ENCODE data around the gene POLR3H.

The POLR3H gene

DNA sequence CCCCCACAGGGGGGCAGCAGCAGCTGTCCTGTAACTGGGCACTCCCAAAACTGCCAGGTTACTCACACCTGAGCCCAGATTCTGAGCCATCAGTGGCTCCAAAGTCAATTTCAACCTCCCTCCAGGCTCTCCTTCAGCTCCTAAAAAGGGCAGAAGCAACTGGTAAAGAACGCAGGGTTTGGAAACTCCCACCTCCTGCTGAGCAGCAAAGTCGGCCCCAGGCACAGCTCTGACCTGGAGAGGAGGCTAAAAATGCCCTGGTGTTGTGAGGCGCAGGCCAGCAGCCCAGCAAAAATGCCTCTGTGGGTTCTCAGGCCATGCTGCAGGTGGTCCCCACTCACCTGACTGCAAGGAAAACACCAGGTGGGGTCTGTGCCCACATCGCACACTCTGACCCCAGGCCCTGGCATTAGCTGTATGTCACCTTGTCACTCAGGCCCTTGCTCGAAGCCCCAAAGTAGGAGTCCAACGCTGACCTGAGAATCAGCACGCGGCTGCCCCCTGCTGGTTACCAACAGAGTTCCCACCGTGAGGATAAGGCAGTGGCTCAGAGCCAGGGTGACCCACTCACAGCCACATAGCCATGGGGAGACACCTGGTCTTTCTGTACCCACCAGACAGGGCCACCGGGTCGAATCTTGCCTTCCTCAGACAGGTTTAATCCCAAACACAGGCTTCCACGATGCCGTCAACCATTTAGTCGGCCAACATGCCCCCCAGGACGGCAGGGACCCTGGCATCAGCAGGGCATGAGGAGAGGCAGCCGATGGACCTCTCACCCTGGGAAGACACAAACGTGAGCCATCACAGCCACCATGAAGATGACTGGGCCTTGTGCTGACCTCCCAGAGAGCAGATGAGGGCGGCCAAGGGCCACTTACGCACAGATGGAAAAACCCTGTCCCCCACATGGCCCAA lies 11.1 kb downstream of the POLR3H start:
- H3K36me3 ChIP-seq (ENCODE audit: insufficient read depth, low read length) = peaks cover 72% of the 10 kb centered on the region
- no peaks in the 10 kb centered on the region for H3K9me3 ChIP-seq (ENCODE audit: insufficient read depth, low read length, severe bottlenecking)
- no peak overlapping the region for H3K4me2 ChIP-seq (ENCODE audit: insufficient read depth, low read length)
- DNase-seq (peak; percentile 58), ATAC-seq (ENCODE audit: insufficient read depth, low read depth) (peak; percentile 69)
- no peaks in the 10 kb centered on the region for H3K27me3 ChIP-seq (ENCODE audit: insufficient read depth, low read length, poor library complexity)
- peaks cover 49% of the 10 kb centered on the region for H4K20me1 ChIP-seq (ENCODE audit: insufficient read depth, low read length)
- H3K4me3 ChIP-seq (ENCODE audit: low read depth in 1 of 2, low read length in 2 of 2) = no peak overlapping the region
- TF ChIP-seq EZH2 (IDR thresholded peaks at IDR 0.05; ENCODE audit: borderline replicate concordance, low read depth, low read length, severe bottlenecking) = no peak
- TF ChIP-seq, protein P1, sequence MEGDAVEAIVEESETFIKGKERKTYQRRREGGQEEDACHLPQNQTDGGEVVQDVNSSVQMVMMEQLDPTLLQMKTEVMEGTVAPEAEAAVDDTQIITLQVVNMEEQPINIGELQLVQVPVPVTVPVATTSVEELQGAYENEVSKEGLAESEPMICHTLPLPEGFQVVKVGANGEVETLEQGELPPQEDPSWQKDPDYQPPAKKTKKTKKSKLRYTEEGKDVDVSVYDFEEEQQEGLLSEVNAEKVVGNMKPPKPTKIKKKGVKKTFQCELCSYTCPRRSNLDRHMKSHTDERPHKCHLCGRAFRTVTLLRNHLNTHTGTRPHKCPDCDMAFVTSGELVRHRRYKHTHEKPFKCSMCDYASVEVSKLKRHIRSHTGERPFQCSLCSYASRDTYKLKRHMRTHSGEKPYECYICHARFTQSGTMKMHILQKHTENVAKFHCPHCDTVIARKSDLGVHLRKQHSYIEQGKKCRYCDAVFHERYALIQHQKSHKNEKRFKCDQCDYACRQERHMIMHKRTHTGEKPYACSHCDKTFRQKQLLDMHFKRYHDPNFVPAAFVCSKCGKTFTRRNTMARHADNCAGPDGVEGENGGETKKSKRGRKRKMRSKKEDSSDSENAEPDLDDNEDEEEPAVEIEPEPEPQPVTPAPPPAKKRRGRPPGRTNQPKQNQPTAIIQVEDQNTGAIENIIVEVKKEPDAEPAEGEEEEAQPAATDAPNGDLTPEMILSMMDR (IDR thresholded peaks at IDR 0.05; ENCODE audit: borderline replicate concordance, extremely low read depth, low read length, poor library complexity, severe bottlenecking) = peak; percentile 76
- no peak overlapping the region for H3K9ac ChIP-seq (ENCODE audit: low read depth, low read length)
- H3K4me1 ChIP-seq (ENCODE audit: insufficient read depth, low read length) = no peaks in the 10 kb centered on the region
- no peak overlapping the region for H2AFZ ChIP-seq (ENCODE audit: low read depth, low read length)
- H3K79me2 ChIP-seq (ENCODE audit: insufficient read depth, low read length) = peaks cover 13% of the 10 kb centered on the region
- no peak overlapping the region for H3K27ac ChIP-seq (ENCODE audit: low read length)

GRCh38 chr22:41531715-41532477 lies 12.4 kb downstream of the POLR3H start:
- ATAC-seq (ENCODE audit: insufficient read depth, low read depth) (no peak), DNase-seq (no peak)
- Histone ChIP-seq H3K4me1 (ENCODE audit: insufficient read depth, low read length) (no peaks in the 10 kb centered on the region), H2AFZ (ENCODE audit: low read depth, low read length) (no peak overlapping the region), H3K9me3 (ENCODE audit: insufficient read depth, low read length, severe bottlenecking) (no peaks in the 10 kb centered on the region), H3K9ac (ENCODE audit: low read depth, low read length) (no peak overlapping the region), H3K79me2 (ENCODE audit: insufficient read depth, low read length) (peaks cover 9% of the 10 kb centered on the region; the same call in 1 of the 2 replicates), H3K36me3 (ENCODE audit: insufficient read depth, low read length) (peaks cover 81% of the 10 kb centered on the region), H4K20me1 (ENCODE audit: insufficient read depth, low read length) (peaks cover 58% of the 10 kb centered on the region), H3K4me2 (ENCODE audit: insufficient read depth, low read length) (no peak overlapping the region), H3K4me3 (ENCODE audit: low read depth in 1 of 2, low read length in 2 of 2) (no peak overlapping the region), H3K27me3 (ENCODE audit: insufficient read depth, low read length, poor library complexity) (no peaks in the 10 kb centered on the region), H3K27ac (ENCODE audit: low read length) (no peak overlapping the region)
- TF ChIP-seq EZH2 (IDR thresholded peaks at IDR 0.05; ENCODE audit: borderline replicate concordance, low read depth, low read length, severe bottlenecking) = no peak
- TF ChIP-seq, protein P1 (IDR thresholded peaks at IDR 0.05; ENCODE audit: borderline replicate concordance, extremely low read depth, low read length, poor library complexity, severe bottlenecking) = no peak

GRCh38 chr22:41530890-41531714 lies 13.2 kb downstream of the POLR3H start:
- Histone ChIP-seq H2AFZ (ENCODE audit: low read depth, low read length) (no peak overlapping the region), H3K27ac (ENCODE audit: low read length) (no peak overlapping the region), H3K36me3 (ENCODE audit: insufficient read depth, low read length) (peaks cover 89% of the 10 kb centered on the region), H3K9me3 (ENCODE audit: insufficient read depth, low read length, severe bottlenecking) (no peaks in the 10 kb centered on the region), H3K9ac (ENCODE audit: low read depth, low read length) (no peak overlapping the region), H3K4me2 (ENCODE audit: insufficient read depth, low read length) (no peak overlapping the region), H4K20me1 (ENCODE audit: insufficient read depth, low read length) (peaks cover 64% of the 10 kb centered on the region), H3K4me3 (ENCODE audit: low read depth in 1 of 2, low read length in 2 of 2) (no peak overlapping the region), H3K79me2 (ENCODE audit: insufficient read depth, low read length) (peaks cover 9% of the 10 kb centered on the region; the same call in 1 of the 2 replicates), H3K27me3 (ENCODE audit: insufficient read depth, low read length, poor library complexity) (no peaks in the 10 kb centered on the region), H3K4me1 (ENCODE audit: insufficient read depth, low read length) (no peaks in the 10 kb centered on the region)
- ATAC-seq (ENCODE audit: insufficient read depth, low read depth) = no peak
- TF ChIP-seq, protein P1 (IDR thresholded peaks at IDR 0.05; ENCODE audit: borderline replicate concordance, extremely low read depth, low read length, poor library complexity, severe bottlenecking) = no peak
- TF ChIP-seq EZH2 (IDR thresholded peaks at IDR 0.05; ENCODE audit: borderline replicate concordance, low read depth, low read length, severe bottlenecking) = no peak
- DNase-seq = no peak

Data from DND-41 (cell line).